Measurements from ENCODE around the gene KNL1. TPM values are rescaled to one million over a fixed set of nuclear protein-coding genes. Genes with fewer than 3 reads are reported as not detected.

The KNL1 gene
- total and polyA plus RNA-seq, 2 of the 8 experiments (the other 6 are each of a cell fraction or from before 2014, with no cell fraction given): 4.4 to 22.5 TPM

DNA sequence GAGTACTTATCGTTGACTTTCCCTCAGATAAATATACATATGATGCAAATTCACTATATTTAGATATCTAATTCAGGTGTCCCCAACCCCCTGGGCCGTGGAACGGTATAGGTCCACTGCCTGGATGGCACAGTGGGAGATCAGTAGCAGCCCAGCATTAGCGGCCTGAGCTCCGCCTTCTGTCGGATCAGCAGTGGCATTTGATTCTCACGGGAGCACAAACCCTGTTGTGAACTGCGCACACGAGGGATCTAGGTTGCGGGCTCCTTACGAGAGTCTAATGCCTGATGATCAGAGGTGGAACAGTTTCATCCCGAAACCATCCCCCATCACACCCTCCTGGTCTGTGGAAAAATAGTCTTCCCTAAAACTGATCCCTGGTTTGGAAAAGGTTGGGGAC is 6.9 kb downstream of the KNL1 start:
- Histone ChIP-seq H2BK12ac (ENCODE audit: low read depth, low read length) (no peak overlapping the region), H3K9me3 (ENCODE audit: insufficient read depth in 2 of 2, low read depth in 1 of 2, low read length in 1 of 2) (no peaks in the 10 kb centered on the region), H3K9ac (replicated peaks in 1 of 4; ENCODE audit: extremely low read depth in 1 of 4, low read depth in 3 of 4, low read length in 3 of 4) (no peak overlapping the region), H2BK15ac (ENCODE audit: low read length) (no peak overlapping the region), H4K8ac (ENCODE audit: extremely low read depth, insufficient read depth, low read length) (no peak overlapping the region), H3K79me2 (ENCODE audit: control insufficient read depth in 1 of 2, insufficient read depth in 2 of 2, low read length in 2 of 2) (peaks cover 0 to 9% of the 10 kb centered on the region in 2 experiments; a peak in 2 of 4 replicates), H3K4me1 (replicated peaks in 1 of 4; ENCODE audit: control insufficient read depth in 3 of 4, insufficient read depth in 4 of 4, low read length in 3 of 4) (no peaks in the 10 kb centered on the region), H2BK120ac (replicated peaks; ENCODE audit: low read depth, low read length) (no peak overlapping the region), H2AK5ac (ENCODE audit: low read depth, low read length) (no peak overlapping the region), H3K14ac (ENCODE audit: insufficient read length) (no peak overlapping the region), H3K4ac (replicated peaks; ENCODE audit: insufficient read length, low read depth, low read length) (no peak overlapping the region), H4K20me1 (replicated peaks in 1 of 2; ENCODE audit: control insufficient read depth in 1 of 2, insufficient read depth in 2 of 2, low read length in 2 of 2) (no peaks in the 10 kb centered on the region), H3K18ac (ENCODE audit: extremely low read depth, low read length) (no peak overlapping the region), H4K5ac (ENCODE audit: insufficient read length, low read depth, low read length) (no peak overlapping the region), H2BK20ac (ENCODE audit: low read length) (no peak overlapping the region), H3K4me2 (ENCODE audit: insufficient read depth in 1 of 2, low read depth in 2 of 2, low read length in 2 of 2) (no peak overlapping the region), H3K36me3 (ENCODE audit: control insufficient read depth in 2 of 4, insufficient read depth in 4 of 4, low read length in 3 of 4) (no peaks in the 10 kb centered on the region), H3K56ac (replicated peaks; ENCODE audit: insufficient read length, low read depth, low read length) (no peak overlapping the region), H3K27me3 (replicated peaks in 1 of 4; ENCODE audit: control insufficient read depth in 3 of 4, extremely low read depth in 1 of 4, insufficient read depth in 3 of 4, low read length in 3 of 4) (no peaks in the 10 kb centered on the region), H4K91ac (replicated peaks; ENCODE audit: insufficient read length, low read length) (no peak overlapping the region), H3K79me1 (ENCODE audit: low read depth, low read length) (peaks cover 2% of the 10 kb centered on the region; the same call in 1 of the 2 replicates), H2BK5ac (ENCODE audit: low read depth, low read length) (no peak overlapping the region), H3K4me3 (ENCODE audit: extremely low read depth in 1 of 4, insufficient read depth in 2 of 4, low read depth in 3 of 4, low read length in 4 of 4) (no peak overlapping the region), H3K27ac (ENCODE audit: low read depth, low read length) (no peak overlapping the region), H3K23ac (ENCODE audit: insufficient read length) (no peak overlapping the region), H3K23me2 (ENCODE audit: low read depth, low read length) (no peaks in the 10 kb centered on the region), H2AFZ (ENCODE audit: low read length) (no peak overlapping the region)
- ChIA-PET CTCF (ENCODE audit: partially characterized antibody) (interaction anchor here (1.0 to 5.6 kb wide), 4 partner anchors 11 to 182 kb away, joined by 3 to 42 read pairs (median 4); no protein-coding TSS in a partner anchor), POLR2A (ENCODE audit: partially characterized antibody) (interaction anchor here (1.1 kb wide), 1 partner anchor 8 kb away, joined by 3 read pairs; no protein-coding TSS in a partner anchor)
- FAIRE-seq (no peak), DNase-seq (ENCODE audit: low read depth in 1 of 2, low spot score in 2 of 2) (no peak)
- whole genome bisulfite sequencing, 2 experiments (ENCODE audit: extremely low coverage in 1 of 2, insufficient coverage in 1 of 2, insufficient read length in 1 of 2, insufficient replicate concordance in 2 of 2, low coverage in 1 of 2, low lambda C conversion rate in 2 of 2, missing lambda C conversion rate in 1 of 2): 96% methylated on average over 12 of the region's 12 CpGs; no CpG with 5 or more reads in 1 of the 2 experiments
- no peak for TF ChIP-seq POU5F1 (IDR thresholded peaks at IDR 0.05; ENCODE audit: low read depth, low read length)
- TF ChIP-seq GTF2F1 (IDR thresholded peaks at IDR 0.05; ENCODE audit: borderline replicate concordance, low read depth, low read length): no peak
- no peak for TF ChIP-seq RBBP5 (IDR thresholded peaks at IDR 0.05; ENCODE audit: borderline replicate concordance, low read depth, low read length)
- TF ChIP-seq, protein P1, sequence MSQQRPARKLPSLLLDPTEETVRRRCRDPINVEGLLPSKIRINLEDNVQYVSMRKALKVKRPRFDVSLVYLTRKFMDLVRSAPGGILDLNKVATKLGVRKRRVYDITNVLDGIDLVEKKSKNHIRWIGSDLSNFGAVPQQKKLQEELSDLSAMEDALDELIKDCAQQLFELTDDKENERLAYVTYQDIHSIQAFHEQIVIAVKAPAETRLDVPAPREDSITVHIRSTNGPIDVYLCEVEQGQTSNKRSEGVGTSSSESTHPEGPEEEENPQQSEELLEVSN (IDR thresholded peaks at IDR 0.05): no peak
- no peak for TF ChIP-seq HDAC2 (IDR thresholded peaks at IDR 0.05; ENCODE audit: borderline replicate concordance in 1 of 2, low read depth in 2 of 2, low read length in 2 of 2)
- TF ChIP-seq, protein P2, sequence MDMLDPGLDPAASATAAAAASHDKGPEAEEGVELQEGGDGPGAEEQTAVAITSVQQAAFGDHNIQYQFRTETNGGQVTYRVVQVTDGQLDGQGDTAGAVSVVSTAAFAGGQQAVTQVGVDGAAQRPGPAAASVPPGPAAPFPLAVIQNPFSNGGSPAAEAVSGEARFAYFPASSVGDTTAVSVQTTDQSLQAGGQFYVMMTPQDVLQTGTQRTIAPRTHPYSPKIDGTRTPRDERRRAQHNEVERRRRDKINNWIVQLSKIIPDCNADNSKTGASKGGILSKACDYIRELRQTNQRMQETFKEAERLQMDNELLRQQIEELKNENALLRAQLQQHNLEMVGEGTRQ (IDR thresholded peaks at IDR 0.05; ENCODE audit: low read length): no peak
- no peak for TF ChIP-seq TAF7 (optimal IDR thresholded peaks at IDR 0.05; ENCODE audit: borderline replicate concordance, low read depth, low read length)
- no peak for TF ChIP-seq RXRA (IDR thresholded peaks at IDR 0.05; ENCODE audit: insufficient read depth, low read depth, low read length)
- TF ChIP-seq GABPA (IDR thresholded peaks at IDR 0.05; ENCODE audit: borderline replicate concordance, insufficient read depth, low read length): no peak
- no peak for TF ChIP-seq ZNF274 (IDR thresholded peaks at IDR 0.05; ENCODE audit: borderline replicate concordance, extremely low read depth, low read length)

Measured in H1 (cell line).